Hypothalamus (tissue), 51 donors: ENCODE data around the gene BTBD17.

Experiments used
- DNase-seq, 51 donors: peaks; one replicate each; lab custom pipeline; 2025; lab: John Stamatoyannopoulos, UW

BTBD17 gene

DNA sequence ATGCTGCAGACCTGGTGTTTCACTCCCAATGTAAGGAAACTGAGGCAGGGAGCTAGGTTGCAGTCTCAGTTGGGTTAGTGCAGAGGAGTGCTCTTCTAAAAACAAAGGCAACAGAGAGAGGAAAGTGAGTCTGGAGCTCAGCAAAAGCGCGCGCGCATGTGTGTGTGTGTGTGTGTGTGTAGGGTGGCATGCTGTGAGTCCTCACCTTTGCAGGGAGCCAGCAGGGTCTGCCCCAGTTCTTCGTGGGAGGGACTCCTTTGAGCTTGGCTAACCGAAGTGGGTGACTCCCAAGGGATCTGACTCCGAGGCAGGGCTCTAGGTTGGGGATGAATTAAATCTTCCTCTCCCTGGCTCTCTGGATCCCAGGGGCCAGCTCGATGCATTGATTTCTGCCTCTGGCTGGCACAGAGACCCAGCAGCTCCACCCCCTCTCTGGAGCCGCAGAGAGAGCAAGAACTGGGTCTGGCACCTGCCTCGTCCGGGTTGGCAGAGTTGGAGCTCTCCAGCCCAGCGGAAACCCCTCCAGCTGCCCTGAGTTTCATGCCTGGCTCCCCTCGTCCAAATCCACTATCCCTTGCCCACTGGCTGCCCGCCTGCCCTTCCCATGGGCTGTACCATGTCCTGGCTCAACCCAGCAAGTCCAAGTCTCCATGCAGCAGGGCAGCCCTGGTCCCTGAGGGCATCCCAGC, 1.3 kb upstream of the BTBD17 start:
- DNase-seq, result peak in 36 of 51 donors; percentile 13 to 78 (median 52)

DNA sequence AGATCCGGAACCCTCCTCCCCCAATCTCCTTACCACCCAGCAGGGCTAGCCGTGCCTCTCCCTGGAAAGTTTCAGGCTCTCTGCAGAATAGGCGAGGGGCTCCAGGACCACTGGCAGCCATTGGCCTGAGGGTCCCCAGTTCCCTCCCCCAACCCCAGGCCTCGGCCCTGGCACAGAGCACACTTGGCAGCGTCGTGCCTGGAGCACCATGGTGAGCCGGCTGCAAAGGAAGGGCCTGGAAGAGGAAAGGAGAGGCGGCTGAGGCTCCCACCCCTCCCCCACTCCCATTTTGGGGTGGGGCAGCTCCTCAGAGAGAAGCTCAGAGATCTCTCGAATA, 369 bp upstream of the BTBD17 start:
- DNase-seq, result peak in 17 of 51 donors; percentile 39 to 83 (median 57)

DNA sequence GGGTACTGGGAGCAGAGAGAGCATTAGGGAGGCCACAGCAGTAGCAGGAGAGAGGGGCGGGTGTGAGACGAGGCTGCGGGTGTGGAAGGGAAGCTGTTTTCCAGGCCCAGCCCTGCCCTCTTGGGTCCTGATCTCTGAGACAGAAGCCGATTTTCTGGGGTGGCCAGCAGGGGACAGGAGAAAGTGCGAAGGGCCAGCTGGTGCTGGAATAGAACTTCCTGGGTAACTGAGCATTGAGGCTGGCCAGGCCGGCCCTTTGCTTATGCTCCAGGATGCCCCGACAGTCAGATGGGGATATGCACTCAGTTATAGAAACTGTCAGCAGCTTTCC, 804 bp downstream of the BTBD17 start:
- peak in 1 of 51 donors; percentile 52 for DNase-seq

DNA sequence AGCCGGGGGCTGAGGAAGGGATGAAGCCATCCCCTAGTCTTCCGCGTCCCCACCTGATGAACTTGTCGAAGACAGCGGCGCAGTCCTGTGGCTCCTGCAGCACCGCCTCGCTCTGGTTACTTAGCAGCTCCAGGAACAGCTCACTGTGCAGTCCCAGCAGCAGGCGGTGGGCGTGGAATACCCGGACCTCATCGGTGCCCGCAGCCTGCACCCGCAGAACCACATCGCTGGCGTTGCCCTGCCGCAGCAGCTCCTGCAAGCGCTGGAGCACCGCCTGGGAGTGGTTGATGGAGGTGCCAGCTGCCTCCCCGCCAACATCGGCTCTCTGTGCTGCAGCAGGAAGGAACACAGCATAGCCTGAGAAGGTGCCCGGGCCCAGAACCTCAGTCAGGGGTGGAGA, 1.8 kb downstream of the BTBD17 start:
- no peak for DNase-seq

DNA sequence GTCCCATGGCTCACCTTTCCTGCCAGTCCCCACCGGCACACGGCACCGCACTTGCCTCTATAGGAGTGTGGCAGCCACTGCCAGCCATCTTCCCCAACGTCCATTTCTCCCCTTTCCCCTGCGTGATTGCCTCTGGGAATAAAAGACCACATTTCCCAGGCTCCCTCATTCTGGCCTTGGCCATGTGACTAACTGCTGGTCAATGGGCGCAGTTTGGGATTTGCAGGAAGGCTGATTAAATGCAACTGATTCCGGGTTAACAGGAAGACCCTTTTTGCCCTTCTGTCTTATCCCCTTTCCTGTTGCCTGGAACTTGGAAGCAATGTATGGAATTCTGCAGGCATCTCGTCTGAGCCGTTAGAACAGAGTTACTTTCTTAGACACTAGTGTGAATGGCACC, 3.0 kb downstream of the BTBD17 start:
- DNase-seq, result no peak

DNA sequence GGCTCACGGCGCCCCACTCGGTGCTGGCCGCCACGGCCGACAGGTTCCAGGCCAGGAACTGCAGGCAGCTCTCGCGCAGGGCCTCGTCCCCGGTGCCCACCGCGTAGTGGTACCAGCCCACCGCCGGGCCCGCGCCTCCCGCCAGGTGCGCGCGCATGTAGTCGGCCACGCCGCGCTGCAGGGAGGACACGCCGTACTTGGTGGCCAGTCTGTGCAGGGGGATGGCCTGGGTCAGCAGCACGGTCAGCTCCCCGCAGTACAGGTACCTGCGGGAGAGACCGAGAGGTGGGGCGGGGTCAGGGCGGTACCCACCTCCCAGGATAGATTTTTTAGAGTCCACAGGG, 4.2 kb downstream of the BTBD17 start:
- DNase-seq, result no peak

DNA sequence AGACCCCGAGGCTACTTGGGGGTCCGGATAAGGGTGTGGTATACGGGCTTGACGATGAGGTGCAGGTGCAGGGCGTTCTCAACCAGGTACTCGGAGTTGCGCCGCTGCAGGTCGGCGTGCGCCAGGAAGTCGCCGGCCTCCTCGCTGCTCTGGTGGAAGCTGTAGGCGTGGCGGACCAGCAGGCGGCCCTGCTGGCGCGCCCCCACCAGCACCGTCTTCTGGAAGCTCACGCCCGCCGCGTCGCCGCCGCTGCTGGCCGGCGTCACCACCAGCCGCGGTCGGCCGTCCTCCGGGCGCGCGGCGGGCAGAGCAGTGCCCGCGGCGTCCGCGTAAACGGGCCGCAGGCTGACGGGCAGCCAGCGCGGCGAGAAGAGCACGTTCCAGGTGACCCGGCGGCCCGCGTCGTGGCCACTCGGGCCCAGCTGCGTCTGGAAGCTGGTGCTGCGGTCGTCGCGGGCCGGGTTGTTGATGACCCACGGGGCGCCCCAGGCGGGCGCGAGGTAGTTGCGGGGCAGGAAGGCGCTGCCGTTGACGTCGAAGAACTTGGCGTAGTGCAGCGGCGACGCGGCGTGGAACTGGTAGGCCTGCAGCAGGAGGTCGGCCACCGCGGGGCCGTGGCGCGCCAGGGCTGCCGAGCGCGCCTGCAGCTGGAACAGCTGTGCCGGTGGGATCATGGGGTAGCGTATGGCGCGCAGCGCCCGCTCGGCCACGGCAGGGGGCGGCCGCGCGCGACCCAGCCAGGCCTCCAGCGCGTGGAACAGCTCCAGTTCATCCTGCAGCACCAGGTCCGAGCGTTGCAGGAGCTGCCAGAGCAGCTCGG, 4.8 kb downstream of the BTBD17 start:
- DNase-seq, result no peak

DNA sequence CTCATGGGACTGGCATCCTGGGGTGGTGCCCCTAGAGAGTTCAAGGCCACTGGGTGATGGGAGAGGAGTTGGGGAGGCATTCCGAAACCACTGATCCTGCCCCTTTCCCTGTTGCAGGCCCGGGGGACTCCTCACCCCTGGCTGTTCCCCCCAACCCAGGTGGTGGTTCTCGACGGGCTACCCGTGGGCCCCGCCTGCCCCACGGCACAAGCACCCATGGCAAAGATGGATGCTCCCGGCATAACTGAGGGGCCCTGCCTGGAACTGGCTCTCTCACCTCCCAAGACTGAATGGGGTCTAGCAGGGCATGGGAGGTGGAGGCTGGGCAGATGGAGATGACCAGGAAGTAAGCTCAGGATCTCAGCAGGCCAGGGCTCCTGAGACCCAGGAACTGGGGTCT, 6.6 kb downstream of the BTBD17 start:
- DNase-seq, result no peak

DNA sequence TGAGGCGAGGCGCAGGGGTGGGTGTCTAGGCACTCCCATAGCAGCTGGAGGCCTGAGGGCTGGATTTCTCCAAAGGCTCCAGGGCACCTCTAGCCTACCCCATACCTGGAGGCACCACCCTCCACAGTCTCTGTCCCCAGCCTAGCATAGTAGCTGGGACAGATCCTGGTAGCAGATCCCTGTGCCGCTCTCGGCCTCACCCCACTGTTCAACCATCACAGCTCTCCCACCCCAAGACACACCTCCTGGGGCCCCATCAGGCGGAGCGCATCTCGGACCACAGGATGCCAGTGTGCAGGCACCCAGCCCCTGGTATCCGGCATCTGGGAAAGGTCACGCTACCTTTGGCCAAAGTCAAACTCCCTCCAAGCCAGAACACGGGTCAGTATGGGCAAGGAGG, 7.1 kb downstream of the BTBD17 start:
- no peak for DNase-seq

DNA sequence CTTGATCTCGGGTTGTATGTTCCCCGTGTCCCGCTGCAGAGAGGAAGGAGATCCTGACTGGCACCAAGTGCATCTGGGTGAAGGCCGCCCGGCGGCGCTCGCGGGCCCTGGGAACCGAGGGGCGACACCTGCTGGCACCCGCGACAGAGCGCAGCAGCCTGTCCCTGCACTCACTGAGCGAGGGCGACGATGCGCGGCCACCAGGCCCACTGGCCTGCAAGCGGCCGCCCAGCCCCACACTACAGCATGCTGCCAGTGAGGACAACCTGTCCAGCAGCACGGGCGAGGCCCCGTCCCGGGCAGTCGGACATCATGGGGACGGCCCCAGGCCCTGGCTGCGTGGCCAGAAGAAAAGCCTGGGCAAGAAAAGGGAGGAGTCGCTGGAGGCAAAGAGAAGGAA, 7.5 kb downstream of the BTBD17 start:
- peak in 21 of 51 donors; percentile 7 to 60 (median 27) for DNase-seq

DNA sequence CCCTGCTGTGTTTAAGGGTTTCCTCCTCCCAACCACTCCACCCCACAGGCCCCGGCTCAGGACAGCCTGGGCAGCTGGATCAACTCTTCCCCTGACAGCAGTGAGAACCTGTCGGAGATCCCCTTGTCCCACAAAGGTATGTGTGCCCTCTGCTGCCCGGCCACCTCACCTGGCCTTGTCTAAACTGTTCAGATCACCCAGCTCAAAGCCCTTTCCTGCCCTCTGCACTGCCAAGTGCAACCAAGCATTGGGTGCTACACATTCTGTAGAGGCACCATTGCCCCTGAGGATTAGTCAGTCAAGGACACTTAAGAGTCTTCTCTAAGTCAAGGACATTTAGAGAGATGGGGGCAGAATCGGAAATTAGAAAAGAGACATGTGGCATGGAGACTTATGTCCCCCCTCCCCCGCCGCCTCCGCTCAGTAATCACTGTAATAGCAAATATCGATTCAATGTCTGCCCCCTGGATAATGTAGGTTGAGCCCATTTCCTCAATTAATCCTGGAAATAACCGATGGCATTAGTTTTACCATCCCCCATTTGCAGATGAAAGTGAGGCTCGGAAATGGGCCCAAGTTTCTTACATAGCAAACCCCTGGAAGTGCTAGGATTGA, 8.1 kb downstream of the BTBD17 start:
- no peak for DNase-seq

DNA sequence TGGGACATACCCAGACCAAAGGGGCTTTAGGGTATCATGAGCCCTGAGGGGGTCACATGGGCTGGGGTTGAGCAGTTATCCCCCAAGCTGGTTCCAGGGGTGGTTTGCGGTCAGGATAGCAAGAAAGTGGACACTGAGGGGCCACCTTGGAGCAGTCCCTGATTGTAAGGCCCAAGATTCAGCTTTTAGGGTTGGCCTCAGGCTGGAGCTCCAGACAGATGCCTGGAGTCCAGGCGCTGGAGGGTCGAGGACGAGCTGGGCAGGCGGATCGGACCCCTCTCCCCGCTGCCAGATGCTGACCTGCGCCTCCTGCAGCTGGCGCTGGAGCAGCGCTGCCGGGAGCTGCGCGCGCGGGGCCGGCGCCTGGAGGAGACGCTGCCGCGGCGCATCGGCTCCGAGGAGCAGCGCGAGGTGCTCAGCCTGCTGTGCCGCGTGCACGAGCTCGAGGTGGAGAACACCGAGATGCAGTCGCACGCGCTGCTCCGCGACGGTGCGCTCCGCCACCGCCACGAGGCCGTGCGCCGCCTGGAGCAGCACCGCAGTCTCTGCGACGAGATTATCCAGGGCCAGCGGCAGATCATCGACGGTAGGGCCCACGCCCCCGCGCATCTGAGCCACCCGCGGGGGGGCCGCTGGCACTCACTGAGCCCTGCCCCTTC, 10.0 kb downstream of the BTBD17 start:
- DNase-seq, result no peak

DNA sequence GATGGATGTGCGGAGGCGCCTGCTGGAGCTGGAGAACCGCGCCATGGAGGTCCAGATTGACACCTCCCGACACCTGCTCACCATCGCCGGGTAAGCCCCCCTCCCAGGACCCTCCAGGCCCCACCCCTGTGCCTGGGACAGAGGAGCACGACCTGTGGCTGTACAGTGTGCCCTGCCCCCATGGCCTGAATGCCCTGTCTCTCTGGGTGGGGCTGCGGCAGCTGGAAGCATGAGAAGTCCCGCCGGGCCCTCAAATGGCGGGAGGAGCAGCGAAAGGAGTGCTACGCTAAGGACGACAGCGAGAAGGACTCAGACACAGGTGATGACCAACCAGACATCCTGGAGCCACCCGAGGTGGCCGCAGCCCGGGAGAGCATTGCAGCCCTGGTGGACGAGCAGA, 11.2 kb downstream of the BTBD17 start:
- no peak for DNase-seq

DNA sequence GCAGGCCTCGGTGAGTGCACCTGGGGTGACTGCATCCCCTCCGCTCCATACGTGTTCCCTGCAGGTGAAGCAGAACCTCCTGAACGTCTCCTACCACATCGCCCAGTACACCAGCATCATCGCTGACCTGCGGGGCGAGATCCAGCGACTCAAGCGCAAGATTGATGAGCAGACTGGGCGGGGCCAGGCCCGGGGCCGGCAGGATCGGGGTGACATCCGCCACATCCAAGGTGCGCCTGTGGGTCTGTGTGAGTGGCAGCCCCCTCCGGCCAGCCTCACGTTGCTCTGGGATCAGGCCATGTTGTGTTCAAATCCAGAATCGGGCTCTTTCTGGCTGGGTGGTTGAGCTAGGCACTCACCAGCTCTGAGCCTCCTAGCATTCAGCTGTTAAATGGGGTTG, 12.5 kb downstream of the BTBD17 start:
- DNase-seq, result no peak

DNA sequence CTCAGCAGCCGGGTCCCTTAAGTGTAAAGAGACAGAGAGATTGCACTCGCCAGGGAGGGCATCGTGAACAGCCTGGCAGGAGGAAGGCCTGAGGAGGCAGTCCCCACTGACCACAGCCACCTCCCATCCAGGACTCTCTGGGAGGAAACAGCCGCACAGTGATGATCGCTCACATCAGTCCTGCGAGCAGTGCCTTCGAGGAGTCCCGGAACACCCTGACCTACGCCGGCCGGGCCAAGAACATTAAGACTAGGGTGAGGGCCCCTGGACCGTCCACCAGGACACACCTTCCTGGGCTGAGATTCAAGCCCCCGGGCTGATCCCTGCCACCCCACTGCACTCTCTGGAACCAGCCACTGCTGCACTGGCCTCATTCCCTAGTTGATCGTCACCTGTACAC, 14.0 kb downstream of the BTBD17 start:
- no peak for DNase-seq

DNA sequence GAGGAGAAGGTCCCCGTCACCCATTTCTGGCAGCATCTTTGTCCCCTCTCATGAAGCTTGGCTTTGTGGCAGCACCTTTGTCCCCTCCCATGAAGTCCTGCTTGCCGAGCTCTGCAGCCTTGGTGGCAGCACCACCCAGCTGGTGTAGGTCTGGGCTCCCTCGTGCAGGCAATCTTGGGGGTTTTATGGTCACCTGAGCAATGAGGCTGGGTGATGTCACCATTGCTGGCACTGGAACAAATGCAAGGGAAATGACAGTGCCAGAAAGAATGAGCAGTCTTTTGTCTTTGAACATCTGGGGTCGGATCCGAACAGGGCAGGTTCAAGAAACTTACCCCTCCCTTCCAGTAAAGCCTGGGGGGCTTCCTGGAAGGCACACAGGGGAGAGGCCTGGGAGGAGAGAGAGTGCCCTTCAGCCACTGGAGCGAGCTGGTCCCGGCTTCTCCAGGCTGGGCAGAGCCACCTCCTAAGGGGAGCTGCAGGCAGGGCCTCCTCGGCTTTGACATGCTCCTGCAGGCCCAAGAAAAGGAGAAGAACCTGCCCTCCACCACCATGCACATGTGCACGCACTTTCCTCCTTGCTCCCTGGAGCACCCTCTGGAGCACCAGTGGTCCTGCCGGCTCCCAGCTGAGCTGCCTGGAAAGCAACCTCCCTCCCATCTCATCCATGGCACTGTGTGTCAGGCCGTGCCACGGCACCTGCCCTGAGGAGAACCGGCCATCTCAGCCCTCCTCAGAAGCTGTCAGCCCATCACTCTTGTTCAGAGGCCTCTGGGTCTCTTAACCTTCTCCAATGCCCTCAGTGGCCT, 16.0 kb downstream of the BTBD17 start:
- peak in 1 of 51 donors; percentile 14 for DNase-seq

DNA sequence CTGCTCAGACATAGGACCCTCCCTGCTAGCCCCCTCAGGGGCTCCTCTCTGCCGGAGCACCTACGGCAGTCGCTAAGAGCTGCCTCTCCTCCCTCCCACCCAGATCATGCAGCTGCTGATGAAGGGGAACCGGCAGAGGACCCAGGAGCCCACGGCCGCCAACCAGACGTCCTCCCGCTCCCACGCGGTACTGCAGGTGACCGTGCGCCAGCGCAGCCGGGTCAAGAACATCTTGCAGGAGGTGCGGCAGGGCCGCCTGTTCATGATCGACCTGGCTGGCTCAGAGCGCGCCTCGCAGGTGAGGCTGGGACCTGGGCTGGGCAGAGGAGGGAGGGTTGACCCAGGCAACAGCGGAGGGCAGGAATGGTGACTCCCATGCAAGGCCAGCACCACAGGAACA, 17.0 kb downstream of the BTBD17 start:
- DNase-seq, result no peak

DNA sequence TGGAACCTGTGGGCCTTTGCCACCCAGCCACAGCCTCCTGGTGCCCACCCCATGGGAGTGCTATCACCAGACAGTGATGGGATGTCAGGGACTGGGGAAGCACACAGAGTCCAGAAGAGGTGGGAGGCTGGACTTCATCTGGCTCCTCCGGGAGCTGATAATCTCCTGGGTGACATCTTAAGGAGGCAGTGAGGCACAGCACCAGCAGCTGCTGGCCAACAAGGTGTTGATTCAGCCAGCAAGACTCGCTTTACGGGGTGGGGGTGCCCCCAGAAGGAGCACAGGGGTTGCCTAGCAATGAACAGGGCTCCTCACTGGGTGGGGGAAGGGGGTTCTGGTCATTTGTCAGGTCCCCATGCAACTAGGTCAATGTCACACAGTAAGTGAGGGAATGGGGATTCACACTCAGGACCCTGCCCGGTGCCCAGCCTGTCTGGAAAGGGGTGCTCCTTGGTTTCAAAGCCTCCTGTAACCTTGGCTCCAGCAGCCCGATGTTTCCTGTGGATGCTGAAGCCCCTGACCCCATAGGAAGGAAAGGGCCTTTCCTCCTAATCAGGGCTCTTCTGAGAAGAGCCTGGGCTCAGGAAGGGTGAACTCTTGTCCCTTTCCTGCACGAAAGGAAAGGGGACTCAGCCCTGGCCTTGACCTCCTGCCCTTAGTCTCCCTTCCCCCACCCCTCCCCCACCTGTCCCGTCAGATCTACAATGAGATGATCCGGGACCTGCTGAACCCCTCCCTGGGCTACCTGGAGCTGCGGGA, 18.0 kb downstream of the BTBD17 start:
- DNase-seq, result no peak

DNA sequence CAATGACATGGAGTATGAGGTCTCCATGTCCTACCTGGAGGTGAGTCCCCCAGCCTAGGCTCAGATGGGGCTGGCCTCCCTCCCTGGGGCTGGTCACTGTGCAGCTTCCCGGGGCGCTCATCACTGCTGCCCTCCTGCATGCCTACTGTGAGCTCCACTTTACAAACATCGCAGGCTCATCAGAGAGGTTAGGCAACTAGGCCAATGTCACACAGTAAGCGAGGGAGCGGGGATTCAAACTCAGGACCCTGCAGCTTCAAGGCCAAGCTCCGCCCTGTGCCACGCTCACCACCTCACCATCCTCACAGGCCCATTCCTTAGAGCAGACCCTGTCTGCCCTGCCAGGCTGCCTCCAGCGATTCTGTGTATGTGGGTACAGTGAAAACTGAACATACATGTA, 18.5 kb downstream of the BTBD17 start:
- DNase-seq, result no peak

DNA sequence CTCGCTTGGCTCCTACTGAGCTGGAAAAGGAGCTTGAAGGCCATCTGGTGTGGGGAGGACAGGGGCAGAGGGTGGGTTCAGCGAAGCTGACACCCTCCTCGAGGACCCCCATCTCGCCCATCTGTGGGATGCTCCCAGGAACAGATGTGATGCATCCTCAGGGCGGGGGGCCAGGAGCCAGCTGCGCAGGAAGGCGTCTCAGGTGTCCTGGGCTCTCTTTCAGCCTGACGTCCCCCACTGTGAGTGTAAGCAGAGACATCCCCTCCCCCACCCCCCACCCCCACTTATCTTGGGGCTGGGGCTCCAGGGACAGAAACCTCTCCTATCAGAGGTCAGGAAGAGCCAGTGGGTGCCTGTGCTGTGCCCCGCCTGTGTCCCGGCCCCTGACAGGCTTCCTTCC, 19.4 kb downstream of the BTBD17 start:
- no peak for DNase-seq
